Astrocyte (in vitro differentiated cells and primary cell): ENCODE results near the gene SPTLC3. TPM values are rescaled to one million over a fixed set of nuclear protein-coding genes. Genes with fewer than 3 reads are reported as not detected.
A peak's percentile ranks its signal among the peaks of the same experiment; 100 is the strongest.

Experiments
- DNase-seq: peaks from one replicate; pipeline ENCODE4 v3.0.0-alpha.2; 2010; ENCODE audit warnings: low read depth
- FAIRE-seq: peaks from 2 replicates; lab custom pipeline; 2011; peaks lifted over from hg19 to GRCh38; lab: Jason Lieb, UNC
- H2AFZ ChIP-seq: 2 replicates; pipeline ENCODE4 v1.6.0; 2012; ENCODE audit warnings: low read depth, low read length, inconsistent platforms
- H3K27ac ChIP-seq: 2 replicates; pipeline ENCODE4 v1.5.1; 2011; ENCODE audit warnings: low read depth, low read length, inconsistent platforms
- H3K27me3 ChIP-seq: 2 replicates; pipeline ENCODE4 v1.6.0; 2011; ENCODE audit warnings: low read length, inconsistent platforms; ENCODE audit not compliant: insufficient read depth
- H3K36me3 ChIP-seq: 2 replicates; pipeline ENCODE4 v1.5.1; 2011; ENCODE audit warnings: low read length, inconsistent platforms; ENCODE audit not compliant: insufficient read depth
- H3K4me1 ChIP-seq: 2 replicates; pipeline ENCODE4 v1.5.1; 2011; ENCODE audit warnings: low read length, inconsistent platforms; ENCODE audit not compliant: insufficient read depth
- H3K4me2 ChIP-seq: 2 replicates; pipeline ENCODE4 v1.6.0; 2012; ENCODE audit warnings: low read length, inconsistent platforms
- H3K4me3 ChIP-seq: 2 replicates; pipeline ENCODE4 v1.5.1; 2011; ENCODE audit warnings: low read depth, mild to moderate bottlenecking, low read length, inconsistent platforms; ENCODE audit not compliant: insufficient read depth
- H3K79me2 ChIP-seq: 2 replicates; pipeline ENCODE4 v1.6.0; 2012; ENCODE audit warnings: mild to moderate bottlenecking, low read length, inconsistent platforms; ENCODE audit not compliant: insufficient read depth
- H3K9ac ChIP-seq: 2 replicates; pipeline ENCODE4 v1.6.0; 2012; ENCODE audit warnings: mild to moderate bottlenecking, low read length, inconsistent platforms
- H3K9me3 ChIP-seq: 2 replicates; pipeline ENCODE4 v1.5.1; 2012; ENCODE audit warnings: low read depth, mild to moderate bottlenecking, low read length, inconsistent platforms; ENCODE audit not compliant: insufficient read depth
- H4K20me1 ChIP-seq: 2 replicates; pipeline ENCODE4 v1.6.0; 2012; ENCODE audit warnings: low read length, inconsistent platforms; ENCODE audit not compliant: insufficient read depth
- H3K27ac Mint-ChIP-seq: one replicate; pipeline ENCODE4 v1.8.0; 2021; ENCODE audit warnings: mild to moderate bottlenecking, mixed read lengths; ENCODE audit not compliant: unreplicated experiment
- H3K27me3 Mint-ChIP-seq: one replicate; pipeline ENCODE4 v1.8.0; 2021; ENCODE audit warnings: low read depth, mixed read lengths; ENCODE audit not compliant: unreplicated experiment
- H3K36me3 Mint-ChIP-seq: one replicate; pipeline ENCODE4 v1.8.0; 2021; ENCODE audit warnings: low read depth, mixed read lengths; ENCODE audit not compliant: unreplicated experiment
- H3K4me1 Mint-ChIP-seq: one replicate; pipeline ENCODE4 v1.8.0; 2021; ENCODE audit warnings: low read depth, mixed read lengths; ENCODE audit not compliant: unreplicated experiment
- H3K4me3 Mint-ChIP-seq: one replicate; pipeline ENCODE4 v1.8.0; 2021; ENCODE audit warnings: mild to moderate bottlenecking, moderate library complexity, mixed read lengths; ENCODE audit not compliant: unreplicated experiment
- H3K9me3 Mint-ChIP-seq: one replicate; pipeline ENCODE4 v1.8.0; 2021; ENCODE audit warnings: mild to moderate bottlenecking, mixed read lengths; ENCODE audit not compliant: unreplicated experiment
- CTCF ChIP-seq: IDR thresholded peaks from 2 replicates; pipeline ENCODE4 v1.5.1; 2011; ENCODE audit warnings: low read depth, mild to moderate bottlenecking, inconsistent platforms, low read length, moderate library complexity; ENCODE audit not compliant: insufficient read depth
- EZH2 ChIP-seq: IDR thresholded peaks from 2 replicates; pipeline ENCODE4 v1.6.1; 2012; ENCODE audit warnings: mild to moderate bottlenecking, low read length, inconsistent platforms; ENCODE audit not compliant: insufficient read depth
- total RNA-seq: library from RNA; stranded (reverse); gene quantifications from 2 replicates; pipeline ENCODE4 v1.2.1, GENCODE V29; 2021

Gene SPTLC3
- total RNA-seq, 1 donor from 2014 or later = 5.7 TPM

- no peaks in the 10 kb centered on the region for H3K79me2 ChIP-seq
- DNase-seq (no peak), FAIRE-seq (no peak)
- H3K4me1 Mint-ChIP-seq = no peaks in the 10 kb centered on the region
- H3K36me3 Mint-ChIP-seq = no peaks in the 10 kb centered on the region
- TF ChIP-seq EZH2 = no peak
- no peak overlapping the region for H3K9ac ChIP-seq
- H3K27me3 ChIP-seq = no peaks in the 10 kb centered on the region
- H3K36me3 ChIP-seq = no peaks in the 10 kb centered on the region
- no peak overlapping the region for H3K4me2 ChIP-seq
- H3K4me3 Mint-ChIP-seq = no peak overlapping the region
- no peak overlapping the region for H3K4me3 ChIP-seq
- H3K4me1 ChIP-seq = no peaks in the 10 kb centered on the region
- H3K9me3 Mint-ChIP-seq = no peaks in the 10 kb centered on the region
- no peak overlapping the region for H2AFZ ChIP-seq
- H4K20me1 ChIP-seq = no peaks in the 10 kb centered on the region
- H3K9me3 ChIP-seq = no peaks in the 10 kb centered on the region
- no peak overlapping the region for H3K27ac ChIP-seq
- no peak overlapping the region for H3K27ac Mint-ChIP-seq
- H3K27me3 Mint-ChIP-seq = peaks cover 3% of the 10 kb centered on the region
Measured at GRCh38 chr20:13117200-13117599, 108.4 kb downstream of the SPTLC3 start.

DNA sequence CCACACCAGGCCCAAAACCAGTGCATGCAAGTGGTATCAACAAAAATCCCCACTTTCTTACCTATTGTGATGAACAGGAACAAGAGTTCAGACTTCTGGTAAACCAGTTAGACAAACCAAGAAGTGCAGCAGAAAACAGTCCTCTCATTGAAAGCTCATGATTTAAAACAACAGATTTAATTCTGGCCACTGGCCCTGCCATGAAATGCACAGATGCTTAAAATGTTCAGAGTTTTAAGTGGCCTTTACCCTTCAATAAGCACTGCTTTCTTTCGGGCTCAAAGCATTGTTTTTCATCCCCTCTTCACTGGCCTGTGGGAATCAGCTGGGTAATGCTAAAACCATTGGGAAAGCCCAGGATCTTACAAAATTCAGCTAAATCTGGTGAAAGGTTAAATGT is 109.9 kb downstream of the SPTLC3 start:
- Histone ChIP-seq H3K4me1 (no peaks in the 10 kb centered on the region), H3K9me3 (no peaks in the 10 kb centered on the region), H3K9ac (no peak overlapping the region), H3K79me2 (no peaks in the 10 kb centered on the region), H3K27me3 (no peaks in the 10 kb centered on the region), H4K20me1 (no peaks in the 10 kb centered on the region), H3K36me3 (no peaks in the 10 kb centered on the region), H3K4me3 (no peak overlapping the region), H3K4me2 (no peak overlapping the region), H2AFZ (no peak overlapping the region), H3K27ac (no peak overlapping the region)
- no peaks in the 10 kb centered on the region for H3K4me1 Mint-ChIP-seq
- peaks cover 3% of the 10 kb centered on the region for H3K27me3 Mint-ChIP-seq
- no peak for FAIRE-seq
- TF ChIP-seq EZH2 (no peak), CTCF (no peak)
- no peaks in the 10 kb centered on the region for H3K9me3 Mint-ChIP-seq
- no peak overlapping the region for H3K27ac Mint-ChIP-seq
- no peak for DNase-seq
- H3K4me3 Mint-ChIP-seq = no peak overlapping the region
- H3K36me3 Mint-ChIP-seq = peaks cover 2% of the 10 kb centered on the region

- no peak overlapping the region for H3K4me2 ChIP-seq
- H3K9ac ChIP-seq = no peak overlapping the region
- no peak overlapping the region for H3K4me3 ChIP-seq
- FAIRE-seq (peak; percentile 29), DNase-seq (peak; percentile 19)
- no peaks in the 10 kb centered on the region for H3K9me3 ChIP-seq
- no peak overlapping the region for H3K27ac ChIP-seq
- no peaks in the 10 kb centered on the region for H3K9me3 Mint-ChIP-seq
- peaks cover 3% of the 10 kb centered on the region for H3K27me3 Mint-ChIP-seq
- no peak overlapping the region for H2AFZ ChIP-seq
- H3K36me3 Mint-ChIP-seq = peaks cover 2% of the 10 kb centered on the region
- no peaks in the 10 kb centered on the region for H3K36me3 ChIP-seq
- no peak overlapping the region for H3K27ac Mint-ChIP-seq
- H3K27me3 ChIP-seq = no peaks in the 10 kb centered on the region
- H3K79me2 ChIP-seq = no peaks in the 10 kb centered on the region
- TF ChIP-seq CTCF (peak; percentile 86), EZH2 (no peak)
- H3K4me1 Mint-ChIP-seq = no peaks in the 10 kb centered on the region
- H4K20me1 ChIP-seq = no peaks in the 10 kb centered on the region
- H3K4me1 ChIP-seq = no peaks in the 10 kb centered on the region
- no peak overlapping the region for H3K4me3 Mint-ChIP-seq
Measured at GRCh38 chr20:13119583-13119982, 110.8 kb downstream of the SPTLC3 start.
